Measurements from ENCODE around the gene MCTS1.
"Not testable (repeated sequence)": the region's sequence is repeated elsewhere in the genome, so short reads cannot be mapped to it uniquely, and the experiment has no call there.

MCTS1 gene

DNA sequence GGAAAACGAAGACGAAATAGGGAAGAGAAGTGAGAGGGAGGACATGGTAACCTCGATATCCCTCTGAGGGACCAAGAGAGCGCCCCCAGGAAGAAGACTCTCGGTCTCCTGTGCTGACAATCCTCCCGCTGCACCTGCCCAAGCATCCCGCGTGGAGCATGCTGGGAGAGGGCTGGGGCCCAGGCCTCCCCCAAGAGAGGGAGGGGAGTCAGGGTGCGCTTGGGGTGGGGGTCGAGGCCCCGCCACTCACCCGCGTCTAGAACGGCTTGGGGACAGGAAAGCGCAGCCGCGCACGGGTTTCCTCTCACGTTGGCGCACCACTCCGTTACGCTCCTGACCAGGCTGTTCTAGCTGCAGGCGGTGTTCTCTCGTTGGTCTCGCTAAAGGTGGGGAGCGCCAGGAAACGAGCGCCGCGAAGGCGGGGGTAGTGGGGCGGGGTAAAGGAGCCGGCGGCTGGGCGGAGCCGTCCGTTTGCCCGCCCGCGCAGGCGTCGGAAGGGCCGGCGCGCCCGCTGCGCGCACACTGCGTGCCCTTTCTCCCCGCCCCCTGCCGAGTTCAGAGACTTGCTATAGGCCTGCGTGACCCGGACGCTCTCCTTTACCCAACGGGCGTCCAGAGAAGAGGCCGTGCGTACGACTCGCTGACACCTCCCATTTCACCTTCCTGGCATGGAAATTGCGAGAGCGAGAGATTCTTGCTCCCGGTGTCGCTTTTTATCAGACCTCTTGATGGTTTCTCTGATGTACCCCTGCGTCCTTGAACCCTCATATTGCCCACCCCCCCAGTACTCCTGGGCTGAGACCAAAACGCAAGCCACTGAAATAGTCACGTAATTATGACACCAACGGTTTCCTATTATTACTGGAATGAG, 26.0 kb downstream of the MCTS1 start, which contains the start of gene C1GALT1C1:
Gene C1GALT1C1, minus strand, starts transcription at position 388 of the 871 bp plus-strand sequence. CDS start 2,888 bp downstream, outside the sequence.
- DNase-seq = peak; percentile 93

DNA sequence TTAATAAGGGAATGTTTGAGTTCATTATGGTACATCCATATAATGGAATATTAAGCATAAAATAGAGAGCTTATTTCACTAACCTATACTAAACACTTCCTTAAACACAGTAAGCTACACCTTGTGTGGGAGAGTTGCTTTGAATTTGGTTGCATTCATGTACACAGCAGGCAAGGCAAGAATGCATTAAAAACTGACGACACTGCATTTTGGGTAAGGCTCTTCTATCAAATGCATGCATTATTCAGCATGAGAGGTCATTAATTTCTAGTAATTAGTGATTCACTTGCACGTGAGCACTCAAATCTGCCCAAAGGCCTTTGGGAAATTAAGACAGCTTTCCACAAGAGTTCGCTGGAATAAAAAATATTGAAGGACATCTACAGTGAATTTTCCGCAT, 34.7 kb downstream of the MCTS1 start:
- no peak for DNase-seq

GRCh38 chrX:120642871-120643270, 39.0 kb downstream of the MCTS1 start:
- DNase-seq = no peak

GRCh38 chrX:120647127-120647526, 43.2 kb downstream of the MCTS1 start:
- DNase-seq = no peak

- DNase-seq = not testable (repeated sequence)
These were observed 48.4 kb downstream of the MCTS1 start for GRCh38 chrX:120652256-120652655.

- no peak for DNase-seq
These were observed 49.1 kb downstream of the MCTS1 start for GRCh38 chrX:120653000-120653399.

DNA sequence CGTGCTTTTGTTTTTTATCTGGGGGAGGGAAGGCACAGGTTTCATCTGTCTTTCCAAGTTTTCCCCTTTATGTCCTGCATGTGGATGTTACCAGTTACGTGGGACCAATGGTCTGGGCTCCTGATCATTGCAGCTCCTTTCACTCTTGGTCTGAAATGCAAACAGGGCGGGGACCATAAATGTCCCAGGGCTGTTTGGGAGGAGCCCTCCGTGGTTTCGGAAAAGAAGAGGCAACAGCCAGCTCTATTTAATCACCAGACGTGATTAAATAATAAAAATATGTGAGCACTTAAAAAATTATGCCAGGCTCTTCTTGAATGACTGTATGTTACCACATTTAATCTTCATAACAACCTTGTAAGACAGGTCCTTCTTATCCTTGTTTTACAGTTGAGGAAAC, 56.7 kb downstream of the MCTS1 start:
- DNase-seq = no peak

Data from suppressor macrophage treated with lipopolysaccharide for 4 hours (primary cell).